Lung (tissue), 12 donors: ENCODE results near the gene GEMIN2. TPM values are rescaled to one million over a fixed set of nuclear protein-coding genes. Genes with fewer than 3 reads are reported as not detected.

ENCODE experiments used
- ATAC-seq: fragments of 200-7000 bp; cut with Tn5 transposase; one replicate; pipeline ENCODE4 v1.9.1; 2020; ENCODE audit warnings: moderate number of reproducible peaks; ENCODE audit not compliant: insufficient read depth, low FRiP score
- DNase-seq, 3 donors: peaks; one replicate each; pipeline ENCODE4 v3.0.0-alpha.2; 2013 to 2017
- H3K27ac ChIP-seq, 2 donors: one replicate each; pipeline ENCODE4 v1.5.1; 2013; ENCODE audit warnings: mild to moderate bottlenecking in 2 of 2, moderate library complexity in 2 of 2, control low read depth in 1 of 2, inconsistent platforms in 1 of 2, low read depth in 1 of 2, low read length in 1 of 2
- H3K27me3 ChIP-seq, 3 donors: one replicate each; pipeline ENCODE4 v1.5.1; 2013; ENCODE audit warnings: low read length in 2 of 3; ENCODE audit not compliant: control insufficient read depth in 3 of 3, insufficient read depth in 3 of 3
- H3K36me3 ChIP-seq, 4 donors: one replicate each; pipeline ENCODE4 v1.5.1; 2013; ENCODE audit warnings: low read length in 4 of 4, mild to moderate bottlenecking in 1 of 4, moderate library complexity in 1 of 4; ENCODE audit not compliant: control insufficient read depth in 4 of 4, insufficient read depth in 4 of 4
- H3K4me1 ChIP-seq, 5 donors: one replicate each; pipeline ENCODE4 v1.5.1; 2013; ENCODE audit warnings: low read length in 5 of 5, mild to moderate bottlenecking in 2 of 5, moderate library complexity in 1 of 5; ENCODE audit not compliant: control insufficient read depth in 5 of 5, insufficient read depth in 5 of 5
- H3K4me3 ChIP-seq: one replicate; pipeline ENCODE4 v1.5.1; 2013; ENCODE audit warnings: mild to moderate bottlenecking, control low read depth, moderate library complexity
- H3K9ac ChIP-seq, 2 donors: one replicate each; pipeline ENCODE4 v1.5.1; 2013; ENCODE audit warnings: low read length in 2 of 2, control low read depth in 1 of 2; ENCODE audit not compliant: insufficient read depth in 1 of 2
- H3K9me3 ChIP-seq, 4 donors: one replicate each; pipeline ENCODE4 v1.5.1; 2013; ENCODE audit warnings: low read length in 3 of 4, mild to moderate bottlenecking in 1 of 4, moderate library complexity in 1 of 4; ENCODE audit not compliant: control insufficient read depth in 4 of 4, insufficient read depth in 3 of 4
- CTCF ChIP-seq: IDR thresholded peaks from 2 replicates; pipeline ENCODE4 v1.5.1; 2012; ENCODE audit warnings: mild to moderate bottlenecking; ENCODE audit errors: control extremely low read depth, extremely low read depth
- WGBS, 2 donors: extraction: QIAGEN DNeasy Blood & Tissue Kit; methylation state at CpG; one replicate each; pipeline ENCODE4 v1.1.7; 2013; 5-methylcytosine and 5-hydroxymethylcytosine counted together
- polyA plus RNA-seq, 2 donors: library from polyadenylated mRNA; stranded (reverse); fragments of 200-250 nt; gene quantifications; one replicate each; pipeline ENCODE4 v1.2.1, GENCODE V29; 2013
- total RNA-seq, 2 donors: library from RNA; depleted of rRNA in 1 of 2; stranded (reverse); fragments of >200 nt in 1 of 2; gene quantifications; one replicate each; pipeline ENCODE4 v1.2.1, GENCODE V29; 2014 to 2021
- donor health status: control.
- donor health status: control.
- donor health status: Bipolar disorder and iron deficiency.
- donor health status: healthy.
- donor health status: DM: yes; HTN: yes; CAD: no.

GEMIN2 gene
- total and polyA plus RNA-seq, 4 donors, result 7.3 to 19.8 (median 9.8) TPM

GRCh38 chr14:39145266-39145966, 31.3 kb downstream of the GEMIN2 start:
- DNase-seq (peak in 2 of 3 donors; percentile 5 to 6), ATAC-seq (no peak)
- peaks cover 0 to 3% (median under 1%) of the 10 kb centered on the region in 4 donors for H3K9me3 ChIP-seq
- H3K9ac ChIP-seq, result no peak overlapping the region
- WGBS, 2 donors, result 75 to 80% methylated on average over 7 of the region's 7 CpGs
- no peak overlapping the region for H3K4me3 ChIP-seq
- no peaks in the 10 kb centered on the region for H3K27me3 ChIP-seq
- H3K36me3 ChIP-seq, result peaks cover 2 to 22% (median 18%) of the 10 kb centered on the region in 4 donors
- H3K27ac ChIP-seq, result no peak overlapping the region
- TF ChIP-seq CTCF, result no peak
- no peaks in the 10 kb centered on the region for H3K4me1 ChIP-seq

- H3K27ac ChIP-seq, result no peak overlapping the region
- ATAC-seq (no peak), DNase-seq (no peak)
- TF ChIP-seq CTCF, result no peak
- 61 to 89% methylated on average over 9 of the region's 9 CpGs for WGBS, 2 donors
- H3K27me3 ChIP-seq, result no peaks in the 10 kb centered on the region
- H3K36me3 ChIP-seq, result peaks cover 8 to 23% (median 17%) of the 10 kb centered on the region in 4 donors
- H3K9ac ChIP-seq, result no peak overlapping the region
- no peaks in the 10 kb centered on the region for H3K9me3 ChIP-seq
- no peak overlapping the region for H3K4me3 ChIP-seq
- no peaks in the 10 kb centered on the region for H3K4me1 ChIP-seq
Measured at GRCh38 chr14:39154594-39155189, 40.6 kb downstream of the GEMIN2 start.

- H3K4me1 ChIP-seq, result no peaks in the 10 kb centered on the region
- H3K27me3 ChIP-seq, result no peaks in the 10 kb centered on the region
- WGBS, 2 donors, result 96 to 99% methylated on average over 6 of the region's 6 CpGs
- no peak for ATAC-seq
- no peak for TF ChIP-seq CTCF
- H3K36me3 ChIP-seq, result peaks cover 6 to 28% (median 24%) of the 10 kb centered on the region in 4 donors
- H3K9ac ChIP-seq, result no peak overlapping the region
- H3K27ac ChIP-seq, result no peak overlapping the region
- H3K9me3 ChIP-seq, result no peaks in the 10 kb centered on the region
- no peak for DNase-seq
- no peak overlapping the region for H3K4me3 ChIP-seq
Measured at GRCh38 chr14:39157491-39157890, 43.4 kb downstream of the GEMIN2 start.
